HG02884 (cell line): ENCODE measurements around the gene XRCC5.
A peak's percentile ranks its signal among the peaks of the same experiment; 100 is the strongest.
"Not testable (repeated sequence)": the region's sequence is repeated elsewhere in the genome, so short reads cannot be mapped to it uniquely, and the experiment has no call there.

Source experiments
- ATAC-seq: cut with Tn5 transposase; IDR thresholded peaks from one replicate; pipeline ENCODE4 v1.9.1; 2021; ENCODE audit warnings: mild to moderate bottlenecking, moderate library complexity; ENCODE audit not compliant: unreplicated experiment

XRCC5 gene

GRCh38 chr2:216188559-216188850 lies 79.4 kb downstream of the XRCC5 start:
- no peak for ATAC-seq

- ATAC-seq, result no peak
Observed at GRCh38 chr2:216188956-216189355, 79.8 kb downstream of the XRCC5 start.

- ATAC-seq, result no peak
Observed at GRCh38 chr2:216189410-216189809, 80.3 kb downstream of the XRCC5 start.

GRCh38 chr2:216192181-216192580 lies 83.0 kb downstream of the XRCC5 start:
- ATAC-seq, result no peak

GRCh38 chr2:216192931-216193330 lies 83.8 kb downstream of the XRCC5 start:
- no peak for ATAC-seq

- no peak for ATAC-seq
Observed at GRCh38 chr2:216194013-216194412, 84.9 kb downstream of the XRCC5 start.

- no peak for ATAC-seq
Observed at GRCh38 chr2:216194561-216194960, 85.4 kb downstream of the XRCC5 start.

GRCh38 chr2:216195565-216196029 lies 86.4 kb downstream of the XRCC5 start:
- ATAC-seq, result no peak

GRCh38 chr2:216201692-216202306 lies 92.7 kb downstream of the XRCC5 start:
- ATAC-seq, result no peak

- no peak for ATAC-seq
Observed at GRCh38 chr2:216202626-216203250, 93.6 kb downstream of the XRCC5 start.

GRCh38 chr2:216205486-216205885 lies 96.3 kb downstream of the XRCC5 start:
- no peak for ATAC-seq

GRCh38 chr2:216206041-216206703 lies 97.0 kb downstream of the XRCC5 start:
- ATAC-seq, result peak; percentile 76

- peak; percentile 47 for ATAC-seq
Observed at GRCh38 chr2:216206821-216207220, 97.7 kb downstream of the XRCC5 start.

GRCh38 chr2:216208661-216209060 lies 99.5 kb downstream of the XRCC5 start:
- ATAC-seq, result not testable (repeated sequence)

- ATAC-seq, result no peak
Observed at GRCh38 chr2:216210701-216211540, 101.8 kb downstream of the XRCC5 start.

- ATAC-seq, result no peak
Observed at GRCh38 chr2:216211614-216212145, 102.5 kb downstream of the XRCC5 start.

GRCh38 chr2:216214768-216215167 lies 105.6 kb downstream of the XRCC5 start:
- ATAC-seq, result no peak

GRCh38 chr2:216215658-216216390 lies 106.7 kb downstream of the XRCC5 start:
- no peak for ATAC-seq

- no peak for ATAC-seq
Observed at GRCh38 chr2:216216951-216217903, 108.1 kb downstream of the XRCC5 start.
